Stimulated activated CD8-positive, alpha-beta memory T cell treated with anti-CD3 and anti-CD28 coated beads, Interleukin-7, amount 100 ng/mL, for 4 hours (primary cell): ENCODE data around the gene CHPF.

Experiments used
- DNase-seq, 2 donors: peaks; one replicate each; pipeline ENCODE4 v3.0.0-alpha.2; 2020; ENCODE audit warnings: low read depth in 2 of 2

CHPF gene, protein sequence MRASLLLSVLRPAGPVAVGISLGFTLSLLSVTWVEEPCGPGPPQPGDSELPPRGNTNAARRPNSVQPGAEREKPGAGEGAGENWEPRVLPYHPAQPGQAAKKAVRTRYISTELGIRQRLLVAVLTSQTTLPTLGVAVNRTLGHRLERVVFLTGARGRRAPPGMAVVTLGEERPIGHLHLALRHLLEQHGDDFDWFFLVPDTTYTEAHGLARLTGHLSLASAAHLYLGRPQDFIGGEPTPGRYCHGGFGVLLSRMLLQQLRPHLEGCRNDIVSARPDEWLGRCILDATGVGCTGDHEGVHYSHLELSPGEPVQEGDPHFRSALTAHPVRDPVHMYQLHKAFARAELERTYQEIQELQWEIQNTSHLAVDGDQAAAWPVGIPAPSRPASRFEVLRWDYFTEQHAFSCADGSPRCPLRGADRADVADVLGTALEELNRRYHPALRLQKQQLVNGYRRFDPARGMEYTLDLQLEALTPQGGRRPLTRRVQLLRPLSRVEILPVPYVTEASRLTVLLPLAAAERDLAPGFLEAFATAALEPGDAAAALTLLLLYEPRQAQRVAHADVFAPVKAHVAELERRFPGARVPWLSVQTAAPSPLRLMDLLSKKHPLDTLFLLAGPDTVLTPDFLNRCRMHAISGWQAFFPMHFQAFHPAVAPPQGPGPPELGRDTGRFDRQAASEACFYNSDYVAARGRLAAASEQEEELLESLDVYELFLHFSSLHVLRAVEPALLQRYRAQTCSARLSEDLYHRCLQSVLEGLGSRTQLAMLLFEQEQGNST

DNA sequence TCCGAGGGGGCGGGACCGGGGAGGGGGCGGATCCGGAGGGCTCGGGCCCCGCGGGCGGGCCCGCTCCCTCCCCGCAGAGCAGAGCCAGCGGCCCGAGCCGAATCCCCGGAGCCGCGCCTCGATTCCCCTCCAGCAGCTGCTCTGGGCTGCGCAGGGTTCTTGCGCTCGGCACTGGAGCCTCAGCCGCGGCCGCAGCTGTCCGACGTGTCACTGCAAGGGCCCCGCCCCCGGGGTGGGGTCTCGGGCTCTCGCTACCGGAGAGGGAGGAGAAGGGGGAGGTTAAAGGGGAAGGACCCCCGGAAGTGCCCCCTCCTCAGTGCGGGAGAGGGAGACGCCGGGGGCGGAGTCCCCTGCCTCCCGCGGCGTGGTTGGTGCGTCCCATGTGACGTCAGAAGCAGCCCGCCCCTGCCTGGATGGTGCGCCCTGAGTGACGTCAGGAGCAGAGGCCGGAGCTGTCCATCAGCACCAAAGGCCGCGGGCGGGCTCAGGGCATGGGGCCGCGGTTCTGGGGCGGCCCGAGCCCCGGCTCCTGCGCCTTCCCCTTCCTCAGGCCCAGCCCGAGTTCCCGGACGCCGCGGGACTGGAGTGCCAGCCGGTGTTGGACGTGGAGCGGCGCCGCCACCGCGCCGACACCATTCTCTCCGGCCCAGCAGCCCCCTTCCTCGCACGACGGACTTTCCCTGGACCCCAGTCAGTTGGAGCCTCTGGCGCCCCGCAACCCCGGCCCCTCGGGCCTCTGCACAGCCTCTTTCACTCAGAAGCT is at the start of gene CHPF, which contains the start of gene TMEM198:
TSS of gene CHPF (minus strand) at position 214 of the 763 bp plus-strand sequence. CDS start 271 bp downstream, outside the sequence.
TSS of gene TMEM198 (plus strand) at position 433 of the 763 bp plus-strand sequence. CDS start 700 bp downstream, outside the sequence.
- DNase-seq, result peak; percentile 85 to 87

- no peak for DNase-seq
Observed at GRCh38 chr2:219593154-219593553, 49.5 kb upstream of the CHPF start.

- no peak for DNase-seq
Observed at GRCh38 chr2:219592736-219593135, 49.1 kb upstream of the CHPF start.

DNA sequence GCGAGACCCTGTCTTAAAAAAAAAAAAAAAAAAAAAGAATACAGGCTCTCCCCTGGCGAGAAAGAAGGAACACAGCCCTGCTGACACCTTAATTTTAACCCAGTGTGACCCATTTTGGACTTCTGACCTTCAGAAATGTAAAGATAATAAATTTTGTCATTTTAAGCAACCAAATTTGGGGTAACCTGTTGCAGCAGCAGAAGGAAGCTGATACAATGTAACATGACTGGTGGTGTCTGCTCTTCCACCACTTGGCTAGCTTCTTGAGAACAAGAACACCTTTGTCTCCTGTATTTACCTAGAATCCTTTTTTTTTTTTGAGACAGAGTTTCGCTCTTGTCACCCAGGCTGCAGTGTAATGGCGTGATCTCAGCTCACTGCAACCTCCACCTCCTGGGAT is 47.5 kb upstream of the CHPF start:
- no peak for DNase-seq

DNA sequence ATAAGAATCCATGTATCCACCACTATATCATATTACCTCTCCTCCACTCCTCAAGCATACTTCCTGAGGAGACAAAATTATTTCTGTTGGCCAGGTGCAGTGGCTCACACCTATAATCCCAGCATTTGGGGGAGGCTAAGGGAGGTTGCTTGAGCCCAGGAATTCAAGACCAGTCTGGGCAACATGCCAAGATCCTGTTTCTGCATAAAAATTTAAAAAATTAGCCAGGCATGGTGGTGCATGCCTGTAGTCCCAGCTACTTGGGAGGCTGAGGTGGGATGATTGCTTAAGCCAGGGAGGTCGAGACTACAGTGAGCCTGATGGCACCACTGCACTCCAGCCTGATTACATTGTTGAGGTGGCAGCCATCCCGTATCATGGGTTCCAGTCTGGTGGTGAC is 37.7 kb upstream of the CHPF start:
- DNase-seq, result no peak

DNA sequence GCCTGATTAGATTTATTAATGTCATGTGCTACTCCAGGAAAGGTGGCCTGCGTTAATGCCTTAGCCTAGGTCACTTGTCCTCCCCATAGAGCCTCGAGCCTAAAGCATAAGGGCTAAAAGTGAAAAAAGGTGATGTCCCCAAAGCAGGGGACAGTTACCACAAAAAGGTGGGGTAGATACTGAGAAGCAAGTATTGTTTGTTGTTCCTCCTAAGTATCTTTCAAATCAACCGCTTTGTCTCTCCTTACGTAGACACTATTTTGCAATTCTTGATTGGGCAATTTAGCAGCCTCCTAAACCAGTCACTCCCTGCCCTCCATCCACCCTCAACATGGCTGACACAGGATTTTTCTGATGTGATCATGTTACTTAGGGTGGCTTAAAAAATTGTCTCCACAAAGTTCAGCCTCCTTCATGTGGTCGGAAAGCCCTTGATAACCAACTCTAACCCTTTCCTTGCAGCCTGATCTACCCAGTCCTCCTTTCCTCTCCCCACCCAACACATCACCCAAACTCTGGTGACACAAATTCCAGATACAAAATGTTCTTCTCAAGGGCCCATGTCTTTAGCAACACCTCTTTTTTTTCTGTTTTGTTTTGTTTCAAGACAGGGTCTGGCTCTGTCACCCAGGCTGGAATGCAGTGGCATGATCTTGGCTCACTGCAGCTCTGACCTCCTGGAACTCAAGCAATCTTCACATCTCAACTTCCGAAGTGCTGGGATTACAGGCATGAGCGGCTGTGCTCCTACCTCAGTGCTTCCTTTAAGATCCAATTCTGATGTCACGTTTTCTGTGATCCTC is 35.4 kb upstream of the CHPF start:
- no peak for DNase-seq

- no peak for DNase-seq
Observed at GRCh38 chr2:219576505-219577388, 33.1 kb upstream of the CHPF start.

GRCh38 chr2:219575566-219576504 is 32.2 kb upstream of the CHPF start:
- no peak for DNase-seq

DNA sequence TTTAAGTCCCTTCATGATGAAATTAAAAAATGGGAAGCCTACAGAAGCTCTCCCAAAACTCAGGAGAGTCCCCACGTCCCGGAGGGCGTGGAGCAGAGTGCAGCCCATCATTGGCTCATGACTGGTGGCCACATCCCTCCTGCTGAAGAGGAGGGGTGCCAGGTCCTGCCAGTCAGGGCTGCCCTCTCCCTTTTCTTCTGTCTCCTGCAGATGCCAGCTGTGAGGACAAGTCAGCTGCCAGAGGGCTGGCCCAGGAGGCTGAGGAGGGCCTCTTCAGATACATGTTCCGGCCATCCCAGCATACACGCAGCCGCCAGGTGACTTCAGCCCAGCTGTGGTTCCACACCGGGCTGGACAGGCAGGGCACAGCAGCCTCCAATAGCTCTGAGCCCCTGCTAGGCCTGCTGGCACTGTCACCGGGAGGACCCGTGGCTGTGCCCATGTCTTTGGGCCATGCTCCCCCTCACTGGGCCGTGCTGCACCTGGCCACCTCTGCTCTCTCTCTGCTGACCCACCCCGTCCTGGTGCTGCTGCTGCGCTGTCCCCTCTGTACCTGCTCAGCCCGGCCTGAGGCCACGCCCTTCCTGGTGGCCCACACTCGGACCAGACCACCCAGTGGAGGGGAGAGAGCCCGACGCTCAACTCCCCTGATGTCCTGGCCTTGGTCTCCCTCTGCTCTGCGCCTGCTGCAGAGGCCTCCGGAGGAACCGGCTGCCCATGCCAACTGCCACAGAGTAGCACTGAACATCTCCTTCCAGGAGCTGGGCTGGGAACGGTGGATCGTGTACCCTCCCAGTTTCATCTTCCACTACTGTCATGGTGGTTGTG is 31.1 kb upstream of the CHPF start:
- DNase-seq, result no peak

DNA sequence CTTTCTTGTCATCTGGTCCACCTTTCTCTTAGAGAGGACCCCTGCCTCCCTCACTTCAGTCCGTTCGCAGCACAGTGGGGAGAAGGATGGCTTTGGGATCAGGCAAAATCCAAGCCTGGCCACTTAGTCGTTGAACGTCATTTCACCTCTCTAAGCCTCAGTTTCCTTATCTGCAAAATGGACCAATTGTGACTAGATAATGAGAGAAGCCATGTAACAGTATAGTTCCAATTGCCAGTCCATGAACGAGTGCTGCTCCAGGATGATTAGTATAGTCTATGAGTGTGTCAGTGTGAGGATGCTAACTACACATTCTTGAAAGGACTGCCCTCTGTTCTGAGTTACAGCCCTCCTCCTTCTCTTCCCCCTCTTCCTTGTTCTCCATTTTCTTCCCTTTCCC is 29.6 kb upstream of the CHPF start:
- DNase-seq, result no peak

GRCh38 chr2:219572237-219573001 is 28.8 kb upstream of the CHPF start, which contains the start of gene INHA:
Gene INHA, plus strand, starts transcription at chr2:219572310. Its CDS starts 65 bp downstream, at chr2:219572375.
- no peak for DNase-seq

GRCh38 chr2:219571311-219572236 is 28.0 kb upstream of the CHPF start, which contains the start of gene OBSL1:
Gene OBSL1, minus strand, starts transcription at chr2:219571539. Its CDS starts 307 bp downstream, at chr2:219571232.
- no peak for DNase-seq

- DNase-seq, result no peak
Observed at GRCh38 chr2:219570924-219571310, 27.3 kb upstream of the CHPF start.

GRCh38 chr2:219570194-219570923 is 26.8 kb upstream of the CHPF start:
- no peak for DNase-seq

- DNase-seq, result no peak
Observed at GRCh38 chr2:219569635-219570034, 26.0 kb upstream of the CHPF start.
